KMS-11 (cell line): Measurements from ENCODE around the gene ZSCAN31.
"Not testable (repeated sequence)": the region's sequence is repeated elsewhere in the genome, so short reads cannot be mapped to it uniquely, and the experiment has no call there.

Source experiments
- H2AFZ ChIP-seq: fragments of 200-600 bp; sonication (generic); 2 replicates; pipeline ENCODE4 v1.6.1; 2016; ENCODE audit warnings: antibody characterized with exemption, mixed run types, low read depth
- H3K27ac ChIP-seq: fragments of 200-600 bp; sonication (generic); 2 replicates; pipeline ENCODE4 v1.6.1; 2016; ENCODE audit warnings: mild to moderate bottlenecking, mixed run types
- H3K27me3 ChIP-seq: fragments of 200-600 bp; sonication (generic); 2 replicates; pipeline ENCODE4 v1.6.1; 2017; ENCODE audit warnings: mild to moderate bottlenecking, low read depth, mixed run types, moderate library complexity; ENCODE audit not compliant: insufficient read depth
- H3K36me3 ChIP-seq: fragments of 200-600 bp; sonication (generic); 2 replicates; pipeline ENCODE4 v1.6.1; 2017; ENCODE audit warnings: mild to moderate bottlenecking, mixed run types; ENCODE audit not compliant: insufficient read depth
- H3K4me1 ChIP-seq: fragments of 200-600 bp; sonication (generic); 2 replicates; pipeline ENCODE4 v1.6.1; 2016; ENCODE audit warnings: mild to moderate bottlenecking, low read depth, mixed run types; ENCODE audit not compliant: poor library complexity, severe bottlenecking
- H3K4me2 ChIP-seq: fragments of 200-600 bp; sonication (generic); 2 replicates; pipeline ENCODE4 v1.7.0; 2016; ENCODE audit warnings: mild to moderate bottlenecking, mixed run types
- H3K4me3 ChIP-seq: fragments of 200-600 bp; sonication (generic); IDR thresholded peaks from 2 replicates; pipeline ENCODE4 v1.6.1; 2017; ENCODE audit warnings: low read depth, low read length, mixed read lengths; ENCODE audit not compliant: insufficient read depth
- H3K79me2 ChIP-seq: fragments of 200-600 bp; sonication (generic); 2 replicates; pipeline ENCODE4 v1.6.1; 2016; ENCODE audit warnings: low read depth, mixed run types; ENCODE audit not compliant: insufficient read depth
- H3K9ac ChIP-seq: fragments of 200-600 bp; sonication (generic); 2 replicates; pipeline ENCODE4 v1.6.1; 2016; ENCODE audit warnings: mild to moderate bottlenecking, mixed run types
- H4K20me1 ChIP-seq: fragments of 200-600 bp; sonication (generic); 2 replicates; pipeline ENCODE4 v1.6.1; 2016; ENCODE audit warnings: mild to moderate bottlenecking, mixed run types; ENCODE audit not compliant: insufficient read depth
- TF ChIP-seq, protein P1 (sequence below): fragments of 200-600 bp; sonication (generic); conservative IDR thresholded peaks from 2 replicates; pipeline ENCODE4 v1.6.1; 2017; ENCODE audit warnings: low read depth, mild to moderate bottlenecking, antibody characterized with exemption, low read length, moderate library complexity, mixed read lengths

The ZSCAN31 gene

DNA sequence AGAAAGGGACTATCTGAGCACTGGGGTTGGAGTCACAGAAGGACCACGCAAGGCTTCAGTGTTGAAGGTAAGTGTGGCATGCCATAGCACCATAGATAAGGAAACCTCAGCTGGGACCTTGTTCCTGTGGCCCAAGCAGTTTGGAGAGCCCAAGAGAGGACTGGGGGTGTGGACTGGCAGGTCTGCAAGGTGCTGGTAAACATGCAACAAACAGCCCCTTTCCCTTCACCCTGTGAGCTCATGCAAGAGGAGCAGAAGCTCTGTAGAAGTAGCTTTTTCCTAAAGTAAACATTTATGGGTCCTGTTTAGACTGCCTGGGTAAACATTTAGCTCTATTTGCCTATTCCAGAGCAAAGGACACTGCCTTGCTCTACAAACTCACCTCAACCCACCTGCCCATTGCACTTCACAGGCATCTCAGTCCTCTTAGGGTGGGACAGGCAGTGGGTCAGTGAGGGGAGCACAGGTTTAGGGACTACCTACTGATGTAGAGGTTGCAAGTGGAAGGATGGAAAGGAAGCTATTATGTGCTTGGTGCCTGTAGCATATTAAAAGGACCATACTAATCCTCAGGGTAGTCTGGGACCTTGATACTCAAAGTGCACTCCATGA lies 12.0 kb downstream of the ZSCAN31 start:
- Histone ChIP-seq H3K4me1 (no peaks in the 10 kb centered on the region), H3K27ac (no peak overlapping the region), H3K4me3 (no peak overlapping the region), H3K4me2 (no peak overlapping the region), H3K36me3 (no peaks in the 10 kb centered on the region), H3K79me2 (no peaks in the 10 kb centered on the region), H3K9ac (no peak overlapping the region), H2AFZ (no peak overlapping the region), H3K27me3 (no peaks in the 10 kb centered on the region), H4K20me1 (no peaks in the 10 kb centered on the region)
- TF ChIP-seq, protein P1, sequence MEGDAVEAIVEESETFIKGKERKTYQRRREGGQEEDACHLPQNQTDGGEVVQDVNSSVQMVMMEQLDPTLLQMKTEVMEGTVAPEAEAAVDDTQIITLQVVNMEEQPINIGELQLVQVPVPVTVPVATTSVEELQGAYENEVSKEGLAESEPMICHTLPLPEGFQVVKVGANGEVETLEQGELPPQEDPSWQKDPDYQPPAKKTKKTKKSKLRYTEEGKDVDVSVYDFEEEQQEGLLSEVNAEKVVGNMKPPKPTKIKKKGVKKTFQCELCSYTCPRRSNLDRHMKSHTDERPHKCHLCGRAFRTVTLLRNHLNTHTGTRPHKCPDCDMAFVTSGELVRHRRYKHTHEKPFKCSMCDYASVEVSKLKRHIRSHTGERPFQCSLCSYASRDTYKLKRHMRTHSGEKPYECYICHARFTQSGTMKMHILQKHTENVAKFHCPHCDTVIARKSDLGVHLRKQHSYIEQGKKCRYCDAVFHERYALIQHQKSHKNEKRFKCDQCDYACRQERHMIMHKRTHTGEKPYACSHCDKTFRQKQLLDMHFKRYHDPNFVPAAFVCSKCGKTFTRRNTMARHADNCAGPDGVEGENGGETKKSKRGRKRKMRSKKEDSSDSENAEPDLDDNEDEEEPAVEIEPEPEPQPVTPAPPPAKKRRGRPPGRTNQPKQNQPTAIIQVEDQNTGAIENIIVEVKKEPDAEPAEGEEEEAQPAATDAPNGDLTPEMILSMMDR = no peak

DNA sequence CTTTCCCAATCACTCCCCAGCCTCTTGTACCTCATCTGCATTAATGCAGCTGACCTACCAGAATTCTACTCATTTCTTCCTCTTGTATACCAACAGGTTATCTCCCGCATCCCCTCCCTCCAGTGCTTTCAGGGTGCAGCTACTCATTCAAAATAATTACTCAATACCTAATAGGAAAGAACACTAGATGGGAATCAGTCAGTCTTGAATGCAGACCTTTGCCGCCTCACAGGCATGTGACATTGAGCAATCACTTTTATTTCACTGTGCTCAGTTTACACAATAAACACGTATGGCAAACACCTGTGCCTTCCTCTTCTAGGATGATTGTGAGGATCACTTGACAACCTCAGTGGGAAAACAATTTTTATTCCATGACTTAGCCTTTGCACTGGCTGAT lies 13.3 kb downstream of the ZSCAN31 start:
- no peak overlapping the region for H2AFZ ChIP-seq
- H3K4me2 ChIP-seq = no peak overlapping the region
- no peaks in the 10 kb centered on the region for H3K79me2 ChIP-seq
- H3K27ac ChIP-seq = no peak overlapping the region
- H3K4me3 ChIP-seq = no peak overlapping the region
- no peaks in the 10 kb centered on the region for H4K20me1 ChIP-seq
- no peaks in the 10 kb centered on the region for H3K27me3 ChIP-seq
- no peaks in the 10 kb centered on the region for H3K4me1 ChIP-seq
- TF ChIP-seq, protein P1 = no peak
- no peak overlapping the region for H3K9ac ChIP-seq
- no peaks in the 10 kb centered on the region for H3K36me3 ChIP-seq

DNA sequence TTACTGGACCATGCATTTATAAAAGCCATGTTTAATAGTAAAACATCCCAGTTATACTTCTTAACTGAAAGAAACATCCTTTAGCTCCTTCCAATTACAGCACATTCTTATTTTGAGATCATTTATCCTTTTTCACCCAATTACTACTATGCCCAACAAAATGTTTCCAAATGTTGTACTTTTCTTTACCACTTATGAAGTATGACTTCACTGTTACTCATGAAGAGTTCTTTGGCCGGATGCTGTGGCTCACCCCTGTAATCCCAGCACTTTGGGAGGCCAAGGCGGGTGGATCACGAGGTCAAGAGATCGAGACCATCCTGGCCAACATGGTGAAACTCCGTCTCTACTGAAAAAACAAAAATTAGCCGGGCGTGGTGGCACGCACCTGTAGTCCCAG lies 18.1 kb downstream of the ZSCAN31 start:
- not testable (repeated sequence) for H3K9ac ChIP-seq, H3K36me3 ChIP-seq, H3K27me3 ChIP-seq, H2AFZ ChIP-seq, H3K27ac ChIP-seq, H4K20me1 ChIP-seq, H3K4me3 ChIP-seq, H3K79me2 ChIP-seq, H3K4me2 ChIP-seq, H3K4me1 ChIP-seq

DNA sequence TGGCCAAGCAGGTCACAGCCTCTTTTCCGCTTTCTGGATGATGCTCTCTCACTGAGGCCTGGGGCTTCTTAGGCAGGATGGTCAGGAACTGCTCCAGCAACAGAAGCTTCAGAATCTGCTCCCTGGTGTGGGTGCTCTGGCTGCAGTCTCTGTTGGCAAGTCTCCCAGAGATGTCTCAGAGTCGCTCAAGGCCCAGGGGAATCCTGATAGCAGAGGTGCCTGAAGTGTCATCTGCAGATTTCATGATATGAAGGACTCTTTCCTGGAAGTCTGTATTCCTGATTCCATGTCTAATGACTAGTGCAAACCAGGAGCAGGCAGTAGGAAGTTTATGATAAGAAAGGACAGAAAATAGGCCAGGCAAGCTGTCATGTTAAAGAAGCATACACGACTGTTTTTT lies 20.3 kb downstream of the ZSCAN31 start:
- H3K27ac ChIP-seq = no peak overlapping the region
- H3K4me3 ChIP-seq = no peak overlapping the region
- H2AFZ ChIP-seq = no peak overlapping the region
- H3K79me2 ChIP-seq = no peaks in the 10 kb centered on the region
- no peak overlapping the region for H3K4me2 ChIP-seq
- H4K20me1 ChIP-seq = no peaks in the 10 kb centered on the region
- no peak overlapping the region for H3K9ac ChIP-seq
- no peaks in the 10 kb centered on the region for H3K36me3 ChIP-seq
- no peaks in the 10 kb centered on the region for H3K27me3 ChIP-seq
- no peaks in the 10 kb centered on the region for H3K4me1 ChIP-seq
- TF ChIP-seq, protein P1 = no peak

DNA sequence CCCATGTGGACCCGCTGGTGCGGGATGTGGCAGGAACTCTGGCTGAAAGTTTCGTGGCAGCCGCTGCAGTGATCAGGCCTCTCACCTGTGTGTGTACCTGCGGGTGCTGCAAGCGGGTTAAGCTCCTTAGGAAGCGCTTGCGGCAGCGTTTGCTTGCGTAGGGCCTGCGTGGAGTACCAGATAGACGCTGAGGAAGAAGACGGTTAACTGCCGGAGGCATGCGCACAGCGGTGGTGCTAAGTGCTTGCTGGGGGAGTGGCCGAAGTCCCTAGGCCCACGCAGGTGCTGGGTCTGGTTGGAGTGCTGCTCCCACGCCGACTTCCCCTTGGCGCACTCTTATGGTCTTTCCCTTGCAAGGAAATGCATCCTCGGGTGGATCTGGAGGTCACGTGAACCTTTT lies 23.0 kb downstream of the ZSCAN31 start:
- Histone ChIP-seq H4K20me1 (no peaks in the 10 kb centered on the region), H3K27me3 (no peaks in the 10 kb centered on the region), H3K36me3 (no peaks in the 10 kb centered on the region), H3K4me1 (no peaks in the 10 kb centered on the region), H3K4me3 (no peak overlapping the region), H3K4me2 (no peak overlapping the region), H3K79me2 (no peaks in the 10 kb centered on the region), H3K27ac (no peak overlapping the region), H2AFZ (no peak overlapping the region), H3K9ac (no peak overlapping the region)
- TF ChIP-seq, protein P1 = no peak
